Upper lobe of left lung (tissue), 4 donors: Measurements from ENCODE around the gene ARMH3.

Source experiments
- CTCF ChIP-seq, 6 experiments: fragments of 450-650 bp in 4 of 6; fragments of 200-600 bp in 2 of 6; sonication (generic) in 2 of 6; IDR thresholded peaks; one replicate each; pipeline ENCODE4 v1.5.1; 2016 to 2019; ENCODE audit warnings: antibody characterized with exemption in 6 of 6
- EP300 ChIP-seq, 4 donors: sonication (generic); formaldehyde crosslinking; IDR thresholded peaks; one replicate each; pipeline ENCODE4 v1.5.1; 2017; ENCODE audit warnings: antibody characterized with exemption in 4 of 4, control low read depth in 2 of 4
- POLR2A ChIP-seq, 4 donors: fragments of 450-650 bp; IDR thresholded peaks; one replicate each; pipeline ENCODE4 v1.5.1; 2016 to 2017; ENCODE audit warnings: antibody characterized with exemption in 4 of 4, mild to moderate bottlenecking in 2 of 4

- TF ChIP-seq CTCF (IDR thresholded peaks at IDR 0.05): no peak
- TF ChIP-seq EP300 (IDR thresholded peaks at IDR 0.05): no peak
- TF ChIP-seq POLR2A (IDR thresholded peaks at IDR 0.05): no peak
Measured at GRCh38 chr10:101829561-101830315, 226.2 kb downstream of the ARMH3 start.
